Common myeloid progenitor, CD34-positive (primary cell): ENCODE data around the gene ASXL2.

Source experiments
- CTCF ChIA-PET: fragments of 350-600 bp; sonication (Branson Sonifier 250); formaldehyde crosslinking; loops from one replicate; lab custom pipeline; 2021; ENCODE audit warnings: antibody characterized with exemption; lab: Charles Lee
- POLR2A ChIA-PET: fragments of 350-600 bp; sonication (Branson Sonifier 250); formaldehyde crosslinking; loops from one replicate; lab custom pipeline; 2021; ENCODE audit warnings: antibody characterized with exemption; lab: Charles Lee
- DNase-seq, 3 donors: peaks; one replicate each; pipeline versions ENCODE4 v3.0.0 to v3.0.0-alpha.2; 2013
- H3K27ac ChIP-seq, 2 experiments: 1 replicate in 1 of 2; 2 replicates in 1 of 2; pipeline ENCODE4 v1.7.0; 2013; ENCODE audit warnings: inconsistent platforms in 2 of 2, low read length in 2 of 2, mild to moderate bottlenecking in 2 of 2, low read depth in 1 of 2, moderate library complexity in 1 of 2; ENCODE audit not compliant: severe bottlenecking in 2 of 2, insufficient read depth in 1 of 2, poor library complexity in 1 of 2
- H3K27me3 ChIP-seq, 5 experiments: replicated peaks in 2 of 5; 1 replicate in 3 of 5; 2 replicates in 2 of 5; pipeline versions ENCODE4 v1.6.1 to v1.7.0; 2013; ENCODE audit warnings: low read length in 4 of 5, mild to moderate bottlenecking in 2 of 5, moderate library complexity in 2 of 5, inconsistent platforms in 1 of 5; ENCODE audit not compliant: insufficient read depth in 5 of 5, control insufficient read depth in 4 of 5
- H3K36me3 ChIP-seq, 4 experiments: 1 replicate in 2 of 4; 2 replicates in 2 of 4; pipeline versions ENCODE4 v1.6.1 to v1.7.0; 2013; ENCODE audit warnings: low read length in 3 of 4, control low read depth in 1 of 4, mild to moderate bottlenecking in 1 of 4; ENCODE audit not compliant: control insufficient read depth in 4 of 4, insufficient read depth in 4 of 4
- H3K4me1 ChIP-seq, 4 experiments: 1 replicate in 3 of 4; 2 replicates in 1 of 4; pipeline versions ENCODE4 v1.6.1 to v1.7.1; 2013; ENCODE audit warnings: low read length in 3 of 4, mild to moderate bottlenecking in 3 of 4, control low read depth in 1 of 4, inconsistent platforms in 1 of 4, moderate library complexity in 1 of 4; ENCODE audit not compliant: control insufficient read depth in 4 of 4, insufficient read depth in 4 of 4; ENCODE audit errors: control extremely low read depth in 1 of 4
- H3K4me3 ChIP-seq, 7 experiments: 1 replicate in 4 of 7; 2 replicates in 3 of 7; pipeline versions ENCODE4 v1.5.1 to v1.7.0; 2013; ENCODE audit warnings: mild to moderate bottlenecking in 7 of 7, low read length in 6 of 7, moderate library complexity in 6 of 7, inconsistent platforms in 2 of 7, low read depth in 2 of 7, control low read depth in 1 of 7; ENCODE audit not compliant: insufficient read depth in 4 of 7, control insufficient read depth in 1 of 7; ENCODE audit errors: extremely low read depth in 1 of 7
- H3K9me3 ChIP-seq, 5 experiments: 1 replicate in 4 of 5; 2 replicates in 1 of 5; pipeline versions ENCODE4 v1.6.1 to v1.7.1; 2013; ENCODE audit warnings: low read length in 4 of 5, mild to moderate bottlenecking in 2 of 5, inconsistent platforms in 1 of 5, low read depth in 1 of 5, moderate library complexity in 1 of 5; ENCODE audit not compliant: control insufficient read depth in 4 of 5, insufficient read depth in 2 of 5; ENCODE audit errors: control extremely low read depth in 1 of 5
- WGBS: methylation state at CpG from one replicate; pipeline ENCODE4 v1.1.5; 2013; ENCODE audit not compliant: insufficient coverage; 5-methylcytosine and 5-hydroxymethylcytosine counted together

ASXL2 gene

GRCh38 chr2:25684577-25685473 lies 193.5 kb downstream of the ASXL2 start:
- WGBS: 92% methylated on average over 17 of the region's 20 CpGs
- Histone ChIP-seq H3K27ac (no peak overlapping the region), H3K27me3 (peaks cover 0 to 3% (median 0%) of the 10 kb centered on the region in 5 experiments), H3K36me3 (no peaks in the 10 kb centered on the region), H3K9me3 (no peaks in the 10 kb centered on the region), H3K4me1 (no peaks in the 10 kb centered on the region), H3K4me3 (no peak overlapping the region)
- DNase-seq: no peak
- ChIA-PET CTCF (interaction anchor here (1.3 to 4.9 kb wide), 2 partner anchors 9 to 14 kb away, joined by 3 to 34 read pairs; no protein-coding TSS in a partner anchor), POLR2A (interaction anchor here (0.6 kb wide), 1 partner anchor 99 kb away, joined by 4 read pairs; no protein-coding TSS in a partner anchor)
